Thoracic aorta (tissue), 2 donors: ENCODE results near the gene MLXIP. TPM values are rescaled to one million over a fixed set of nuclear protein-coding genes. Genes with fewer than 3 reads are reported as not detected.

Experiments used
- ATAC-seq: fragments of 150-250 bp; one replicate; pipeline ENCODE4 v1.8.0; 2017; ENCODE audit warnings: low read depth; ENCODE audit not compliant: insufficient number of reproducible peaks, low FRiP score
- DNase-seq: peaks from one replicate; pipeline ENCODE4 v3.0.0-alpha.2; 2020; ENCODE audit warnings: low spot score
- H3K27ac ChIP-seq, 2 donors: fragments of 200-600 bp; sonication (generic); 1 replicate in 1 of 2; 2 replicates in 1 of 2; pipeline ENCODE4 v1.5.1; 2016; ENCODE audit warnings: mild to moderate bottlenecking in 2 of 2, moderate library complexity in 2 of 2
- H3K27me3 ChIP-seq: fragments of 200-600 bp; sonication (generic); replicated peaks from 2 replicates; pipeline ENCODE4 v1.6.0; 2016; ENCODE audit warnings: mild to moderate bottlenecking; ENCODE audit not compliant: insufficient read depth
- H3K36me3 ChIP-seq: fragments of 200-600 bp; sonication (generic); one replicate; pipeline ENCODE4 v1.5.1; 2016
- H3K4me1 ChIP-seq, 2 donors: fragments of 200-600 bp; sonication (generic); 1 replicate in 1 of 2; 2 replicates in 1 of 2; pipeline versions ENCODE4 v1.5.1 to v1.6.0; 2016; ENCODE audit warnings: low read depth in 2 of 2, mild to moderate bottlenecking in 1 of 2; ENCODE audit not compliant: control insufficient read depth in 1 of 2
- H3K4me3 ChIP-seq: fragments of 200-600 bp; sonication (generic); 2 replicates; pipeline ENCODE4 v1.5.1; 2016; ENCODE audit warnings: mild to moderate bottlenecking
- H3K9me3 ChIP-seq: fragments of 200-600 bp; sonication (generic); 2 replicates; pipeline ENCODE4 v1.5.1; 2016
- CTCF ChIP-seq: fragments of 200-600 bp; sonication (generic); IDR thresholded peaks from one replicate; pipeline ENCODE4 v1.5.1; 2019; ENCODE audit warnings: antibody characterized with exemption
- total RNA-seq, 2 donors: library from RNA; depleted of rRNA; stranded (reverse); fragments of >200 nt; gene quantifications; one replicate each; pipeline versions ENCODE4 v1.1.0 to v1.2.3, GENCODE V29; 2016

The MLXIP gene
- total RNA-seq, 2 donors from 2014 or later = 35.5 to 50.3 TPM

GRCh38 chr12:122090759-122091515 is 12.4 kb downstream of the MLXIP start:
- H3K9me3 ChIP-seq = no peaks in the 10 kb centered on the region
- peak; percentile 31 for ATAC-seq
- H3K4me3 ChIP-seq = peak overlapping the region; percentile 3
- H3K4me1 ChIP-seq = peaks cover 26 to 74% of the 10 kb centered on the region in 2 donors
- no peak for TF ChIP-seq CTCF
- peak overlapping the region; percentile 57 to 70 for H3K27ac ChIP-seq
- no peak for DNase-seq
- H3K27me3 ChIP-seq = no peaks in the 10 kb centered on the region
- H3K36me3 ChIP-seq = no peaks in the 10 kb centered on the region

GRCh38 chr12:122093098-122093883 is 14.7 kb downstream of the MLXIP start:
- Histone ChIP-seq H3K27ac (no peak overlapping the region), H3K4me1 (peaks cover 34 to 87% of the 10 kb centered on the region in 2 donors), H3K9me3 (no peaks in the 10 kb centered on the region), H3K36me3 (no peaks in the 10 kb centered on the region), H3K27me3 (no peaks in the 10 kb centered on the region), H3K4me3 (no peak overlapping the region)
- DNase-seq (no peak), ATAC-seq (no peak)
- no peak for TF ChIP-seq CTCF

- peaks cover 36 to 87% of the 10 kb centered on the region in 2 donors for H3K4me1 ChIP-seq
- H3K36me3 ChIP-seq = no peaks in the 10 kb centered on the region
- no peaks in the 10 kb centered on the region for H3K27me3 ChIP-seq
- TF ChIP-seq CTCF = no peak
- no peak for DNase-seq
- H3K9me3 ChIP-seq = no peaks in the 10 kb centered on the region
- H3K27ac ChIP-seq = no peak overlapping the region
- no peak for ATAC-seq
- H3K4me3 ChIP-seq = no peak overlapping the region
Measured at GRCh38 chr12:122094137-122094734, 15.7 kb downstream of the MLXIP start.

GRCh38 chr12:122094735-122095631 is 16.4 kb downstream of the MLXIP start:
- DNase-seq = no peak
- TF ChIP-seq CTCF = no peak
- H3K4me1 ChIP-seq = peaks cover 40 to 87% of the 10 kb centered on the region in 2 donors

More at GRCh38 chr12:122094735-122095631, 16.4 kb downstream of the MLXIP start:
- no peaks in the 10 kb centered on the region for H3K9me3 ChIP-seq
- H3K27me3 ChIP-seq = no peaks in the 10 kb centered on the region
- no peaks in the 10 kb centered on the region for H3K36me3 ChIP-seq
- ATAC-seq = no peak
- H3K4me3 ChIP-seq = no peak overlapping the region
- no peak overlapping the region for H3K27ac ChIP-seq
